GM12878 (cell line): ENCODE results near the gene FKBP15. TPM values are rescaled to one million over a fixed set of nuclear protein-coding genes. Genes with fewer than 3 reads are reported as not detected.

Source experiments
- CBX3 ChIP-seq: fragments of 200-600 bp; sonication (generic); IDR thresholded peaks from 2 replicates; pipeline ENCODE4 v1.6.1; 2016; ENCODE audit warnings: low read depth, borderline replicate concordance
- EP300 ChIP-seq, 2 experiments: fragments of 150-350 bp in 1 of 2; IDR thresholded peaks; 2 replicates each; pipeline ENCODE4 v1.6.1; 2011 to 2012; ENCODE audit warnings: low read depth in 2 of 2, low read length in 2 of 2, borderline replicate concordance in 1 of 2, improper control_type of control experiment in 1 of 2, inconsistent platforms in 1 of 2; ENCODE audit not compliant: control insufficient read depth in 1 of 2
- HDGF ChIP-seq: fragments of 450-650 bp; IDR thresholded peaks from 2 replicates; pipeline ENCODE4 v1.6.1; 2016; ENCODE audit warnings: antibody characterized with exemption
- IRF4 ChIP-seq: IDR thresholded peaks from 2 replicates; pipeline ENCODE4 v1.6.1; 2011; ENCODE audit warnings: low read depth, low read length
- MYB ChIP-seq: fragments of 150-350 bp; IDR thresholded peaks from 2 replicates; pipeline ENCODE4 v1.6.1; 2014; ENCODE audit warnings: mild to moderate bottlenecking, low read depth, low read length, borderline replicate concordance
- MYC ChIP-seq: IDR thresholded peaks from 2 replicates; pipeline ENCODE4 v1.6.1; 2011; ENCODE audit warnings: mild to moderate bottlenecking, low read length, moderate library complexity, inconsistent platforms; ENCODE audit not compliant: insufficient read depth, insufficient replicate concordance, insufficient read length, severe bottlenecking
- PML ChIP-seq: IDR thresholded peaks from 2 replicates; pipeline ENCODE4 v1.6.1; 2012; ENCODE audit warnings: low read length, inconsistent platforms
- ZBED1 ChIP-seq: IDR thresholded peaks from 2 replicates; pipeline ENCODE4 v1.6.1; 2016; ENCODE audit warnings: borderline replicate concordance
- polyA plus RNA-seq, 11 experiments: library from polyadenylated mRNA; depleted of rRNA in 4 of 11; unstranded in 6 of 11; stranded (reverse) in 5 of 11; fragments of >200 nt; fragmentation: Nextera tagmentation in 4 of 11; fragmentation: Illumina TruSeq in 1 of 11; extraction: Ambion mirVana in 4 of 11; extraction: Trizol in 1 of 11; gene quantifications; 1 replicate in 1 of 11; 2 replicates in 10 of 11; pipeline versions ENCODE4 v1.2.1 to v1.2.3, GENCODE V29; 2011 to 2016; ENCODE audit warnings: inconsistent platforms in 2 of 11, missing spikeins in 2 of 11, low read depth in 1 of 11
- total RNA-seq, 4 experiments: library from RNA; depleted of rRNA in 3 of 4; stranded (reverse); fragments of >200 nt in 3 of 4; fragmentation: Illumina TruSeq in 1 of 4; extraction: Trizol in 1 of 4; gene quantifications; 2 replicates each; pipeline versions ENCODE4 v1.2.1 to v1.2.3, GENCODE V29; 2013 to 2021
- TF ChIP-seq, protein P1 (sequence below), 3 experiments: IDR thresholded peaks in 2 of 3; conservative IDR thresholded peaks in 1 of 3; 2 replicates each; pipeline ENCODE4 v1.5.1; 2011; ENCODE audit warnings: low read depth in 3 of 3, low read length in 3 of 3, mild to moderate bottlenecking in 3 of 3, control low read depth in 2 of 3, moderate library complexity in 2 of 3, inconsistent platforms in 1 of 3, mixed read lengths in 1 of 3; ENCODE audit not compliant: control insufficient read depth in 2 of 3, insufficient read depth in 1 of 3; ENCODE audit errors: extremely low read depth in 1 of 3
- TF ChIP-seq, protein P2 (sequence below): IDR thresholded peaks from 2 replicates; pipeline ENCODE4 v1.6.1; 2011; ENCODE audit warnings: low read depth, mild to moderate bottlenecking, low read length, moderate library complexity, borderline replicate concordance; ENCODE audit errors: extremely low read depth
- TF ChIP-seq, protein P3 (sequence below): IDR thresholded peaks from 2 replicates; pipeline ENCODE4 v1.6.1; 2012; ENCODE audit warnings: low read depth, low read length, improper control_type of control experiment
- TF ChIP-seq, protein P4 (sequence below): fragments of 450-650 bp; IDR thresholded peaks from 2 replicates; pipeline ENCODE4 v1.6.1; 2017; ENCODE audit warnings: borderline replicate concordance
- TF ChIP-seq, protein P5 (sequence below): IDR thresholded peaks from 2 replicates; pipeline ENCODE4 v1.6.1; 2012; ENCODE audit warnings: improper control_type of control experiment, low read depth, low read length; ENCODE audit not compliant: insufficient replicate concordance
- TF ChIP-seq, protein P6 (sequence below): fragments of 150-350 bp; IDR thresholded peaks from 2 replicates; pipeline ENCODE4 v1.6.1; 2014; ENCODE audit warnings: mild to moderate bottlenecking, low read depth, low read length
- TF ChIP-seq, protein P7 (sequence below): fragments of 450-650 bp; IDR thresholded peaks from 2 replicates; pipeline ENCODE4 v1.6.1; 2017; ENCODE audit warnings: mild to moderate bottlenecking, low read depth, inconsistent platforms; ENCODE audit not compliant: poor library complexity, severe bottlenecking

FKBP15 gene
- total and polyA plus RNA-seq, 10 of the 15 experiments (the other 5 are each of a cell fraction or from before 2014, with no cell fraction given) = 5.0 to 53.4 (median 21.2) TPM

DNA sequence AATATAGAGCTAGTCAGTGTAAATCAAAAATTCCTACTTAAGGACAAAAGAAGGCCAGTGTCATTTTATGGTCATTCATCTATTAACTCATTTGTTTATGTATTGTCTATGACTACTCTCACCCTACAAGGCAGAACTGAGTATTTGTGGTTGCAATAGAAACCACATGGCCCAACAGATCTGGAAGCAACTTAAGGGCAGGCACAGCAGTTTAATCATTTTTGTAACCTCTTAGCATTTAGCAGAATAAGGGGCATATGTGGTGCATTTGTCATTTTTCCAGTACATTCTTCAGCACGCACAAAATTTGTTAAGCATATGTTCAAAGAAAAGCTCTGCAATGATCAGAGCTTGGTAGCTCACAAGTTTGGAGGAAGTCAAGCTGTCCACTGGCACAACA lies 1.1 kb downstream of the FKBP15 start (continued):
- TF ChIP-seq, protein P1, sequence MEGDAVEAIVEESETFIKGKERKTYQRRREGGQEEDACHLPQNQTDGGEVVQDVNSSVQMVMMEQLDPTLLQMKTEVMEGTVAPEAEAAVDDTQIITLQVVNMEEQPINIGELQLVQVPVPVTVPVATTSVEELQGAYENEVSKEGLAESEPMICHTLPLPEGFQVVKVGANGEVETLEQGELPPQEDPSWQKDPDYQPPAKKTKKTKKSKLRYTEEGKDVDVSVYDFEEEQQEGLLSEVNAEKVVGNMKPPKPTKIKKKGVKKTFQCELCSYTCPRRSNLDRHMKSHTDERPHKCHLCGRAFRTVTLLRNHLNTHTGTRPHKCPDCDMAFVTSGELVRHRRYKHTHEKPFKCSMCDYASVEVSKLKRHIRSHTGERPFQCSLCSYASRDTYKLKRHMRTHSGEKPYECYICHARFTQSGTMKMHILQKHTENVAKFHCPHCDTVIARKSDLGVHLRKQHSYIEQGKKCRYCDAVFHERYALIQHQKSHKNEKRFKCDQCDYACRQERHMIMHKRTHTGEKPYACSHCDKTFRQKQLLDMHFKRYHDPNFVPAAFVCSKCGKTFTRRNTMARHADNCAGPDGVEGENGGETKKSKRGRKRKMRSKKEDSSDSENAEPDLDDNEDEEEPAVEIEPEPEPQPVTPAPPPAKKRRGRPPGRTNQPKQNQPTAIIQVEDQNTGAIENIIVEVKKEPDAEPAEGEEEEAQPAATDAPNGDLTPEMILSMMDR (IDR thresholded peaks at IDR 0.05 in 2 of 3, conservative IDR thresholded peaks at IDR 0.05 in 1 of 3; ENCODE audit: control insufficient read depth in 2 of 3, extremely low read depth in 1 of 3, insufficient read depth in 1 of 3, low read depth in 3 of 3, low read length in 3 of 3) = no peak
- TF ChIP-seq, protein P2, sequence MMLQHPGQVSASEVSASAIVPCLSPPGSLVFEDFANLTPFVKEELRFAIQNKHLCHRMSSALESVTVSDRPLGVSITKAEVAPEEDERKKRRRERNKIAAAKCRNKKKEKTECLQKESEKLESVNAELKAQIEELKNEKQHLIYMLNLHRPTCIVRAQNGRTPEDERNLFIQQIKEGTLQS = no peak
- no peak for TF ChIP-seq MYC
- no peak for TF ChIP-seq MYB
- TF ChIP-seq, protein P3, sequence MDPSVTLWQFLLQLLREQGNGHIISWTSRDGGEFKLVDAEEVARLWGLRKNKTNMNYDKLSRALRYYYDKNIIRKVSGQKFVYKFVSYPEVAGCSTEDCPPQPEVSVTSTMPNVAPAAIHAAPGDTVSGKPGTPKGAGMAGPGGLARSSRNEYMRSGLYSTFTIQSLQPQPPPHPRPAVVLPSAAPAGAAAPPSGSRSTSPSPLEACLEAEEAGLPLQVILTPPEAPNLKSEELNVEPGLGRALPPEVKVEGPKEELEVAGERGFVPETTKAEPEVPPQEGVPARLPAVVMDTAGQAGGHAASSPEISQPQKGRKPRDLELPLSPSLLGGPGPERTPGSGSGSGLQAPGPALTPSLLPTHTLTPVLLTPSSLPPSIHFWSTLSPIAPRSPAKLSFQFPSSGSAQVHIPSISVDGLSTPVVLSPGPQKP = no peak
- TF ChIP-seq, protein P4, sequence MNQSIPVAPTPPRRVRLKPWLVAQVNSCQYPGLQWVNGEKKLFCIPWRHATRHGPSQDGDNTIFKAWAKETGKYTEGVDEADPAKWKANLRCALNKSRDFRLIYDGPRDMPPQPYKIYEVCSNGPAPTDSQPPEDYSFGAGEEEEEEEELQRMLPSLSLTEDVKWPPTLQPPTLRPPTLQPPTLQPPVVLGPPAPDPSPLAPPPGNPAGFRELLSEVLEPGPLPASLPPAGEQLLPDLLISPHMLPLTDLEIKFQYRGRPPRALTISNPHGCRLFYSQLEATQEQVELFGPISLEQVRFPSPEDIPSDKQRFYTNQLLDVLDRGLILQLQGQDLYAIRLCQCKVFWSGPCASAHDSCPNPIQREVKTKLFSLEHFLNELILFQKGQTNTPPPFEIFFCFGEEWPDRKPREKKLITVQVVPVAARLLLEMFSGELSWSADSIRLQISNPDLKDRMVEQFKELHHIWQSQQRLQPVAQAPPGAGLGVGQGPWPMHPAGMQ = no peak
- TF ChIP-seq CBX3 = no peak
- TF ChIP-seq ZBED1 = no peak
- peak; percentile 44 to 61; a peak in 2 of 4 replicates for TF ChIP-seq EP300 (IDR thresholded peaks at IDR 0.05; ENCODE audit: borderline replicate concordance in 1 of 2, control insufficient read depth in 1 of 2, low read depth in 2 of 2, low read length in 2 of 2)
- TF ChIP-seq, protein P5, sequence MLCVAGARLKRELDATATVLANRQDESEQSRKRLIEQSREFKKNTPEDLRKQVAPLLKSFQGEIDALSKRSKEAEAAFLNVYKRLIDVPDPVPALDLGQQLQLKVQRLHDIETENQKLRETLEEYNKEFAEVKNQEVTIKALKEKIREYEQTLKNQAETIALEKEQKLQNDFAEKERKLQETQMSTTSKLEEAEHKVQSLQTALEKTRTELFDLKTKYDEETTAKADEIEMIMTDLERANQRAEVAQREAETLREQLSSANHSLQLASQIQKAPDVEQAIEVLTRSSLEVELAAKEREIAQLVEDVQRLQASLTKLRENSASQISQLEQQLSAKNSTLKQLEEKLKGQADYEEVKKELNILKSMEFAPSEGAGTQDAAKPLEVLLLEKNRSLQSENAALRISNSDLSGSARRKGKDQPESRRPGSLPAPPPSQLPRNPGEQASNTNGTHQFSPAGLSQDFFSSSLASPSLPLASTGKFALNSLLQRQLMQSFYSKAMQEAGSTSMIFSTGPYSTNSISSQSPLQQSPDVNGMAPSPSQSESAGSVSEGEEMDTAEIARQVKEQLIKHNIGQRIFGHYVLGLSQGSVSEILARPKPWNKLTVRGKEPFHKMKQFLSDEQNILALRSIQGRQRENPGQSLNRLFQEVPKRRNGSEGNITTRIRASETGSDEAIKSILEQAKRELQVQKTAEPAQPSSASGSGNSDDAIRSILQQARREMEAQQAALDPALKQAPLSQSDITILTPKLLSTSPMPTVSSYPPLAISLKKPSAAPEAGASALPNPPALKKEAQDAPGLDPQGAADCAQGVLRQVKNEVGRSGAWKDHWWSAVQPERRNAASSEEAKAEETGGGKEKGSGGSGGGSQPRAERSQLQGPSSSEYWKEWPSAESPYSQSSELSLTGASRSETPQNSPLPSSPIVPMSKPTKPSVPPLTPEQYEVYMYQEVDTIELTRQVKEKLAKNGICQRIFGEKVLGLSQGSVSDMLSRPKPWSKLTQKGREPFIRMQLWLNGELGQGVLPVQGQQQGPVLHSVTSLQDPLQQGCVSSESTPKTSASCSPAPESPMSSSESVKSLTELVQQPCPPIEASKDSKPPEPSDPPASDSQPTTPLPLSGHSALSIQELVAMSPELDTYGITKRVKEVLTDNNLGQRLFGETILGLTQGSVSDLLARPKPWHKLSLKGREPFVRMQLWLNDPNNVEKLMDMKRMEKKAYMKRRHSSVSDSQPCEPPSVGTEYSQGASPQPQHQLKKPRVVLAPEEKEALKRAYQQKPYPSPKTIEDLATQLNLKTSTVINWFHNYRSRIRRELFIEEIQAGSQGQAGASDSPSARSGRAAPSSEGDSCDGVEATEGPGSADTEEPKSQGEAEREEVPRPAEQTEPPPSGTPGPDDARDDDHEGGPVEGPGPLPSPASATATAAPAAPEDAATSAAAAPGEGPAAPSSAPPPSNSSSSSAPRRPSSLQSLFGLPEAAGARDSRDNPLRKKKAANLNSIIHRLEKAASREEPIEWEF = no peak
- TF ChIP-seq PML = no peak
- TF ChIP-seq, protein P6, sequence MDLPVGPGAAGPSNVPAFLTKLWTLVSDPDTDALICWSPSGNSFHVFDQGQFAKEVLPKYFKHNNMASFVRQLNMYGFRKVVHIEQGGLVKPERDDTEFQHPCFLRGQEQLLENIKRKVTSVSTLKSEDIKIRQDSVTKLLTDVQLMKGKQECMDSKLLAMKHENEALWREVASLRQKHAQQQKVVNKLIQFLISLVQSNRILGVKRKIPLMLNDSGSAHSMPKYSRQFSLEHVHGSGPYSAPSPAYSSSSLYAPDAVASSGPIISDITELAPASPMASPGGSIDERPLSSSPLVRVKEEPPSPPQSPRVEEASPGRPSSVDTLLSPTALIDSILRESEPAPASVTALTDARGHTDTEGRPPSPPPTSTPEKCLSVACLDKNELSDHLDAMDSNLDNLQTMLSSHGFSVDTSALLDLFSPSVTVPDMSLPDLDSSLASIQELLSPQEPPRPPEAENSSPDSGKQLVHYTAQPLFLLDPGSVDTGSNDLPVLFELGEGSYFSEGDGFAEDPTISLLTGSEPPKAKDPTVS = no peak
- peak; percentile 63; the same call in 1 of the 2 replicates for TF ChIP-seq IRF4
- TF ChIP-seq, protein P7, sequence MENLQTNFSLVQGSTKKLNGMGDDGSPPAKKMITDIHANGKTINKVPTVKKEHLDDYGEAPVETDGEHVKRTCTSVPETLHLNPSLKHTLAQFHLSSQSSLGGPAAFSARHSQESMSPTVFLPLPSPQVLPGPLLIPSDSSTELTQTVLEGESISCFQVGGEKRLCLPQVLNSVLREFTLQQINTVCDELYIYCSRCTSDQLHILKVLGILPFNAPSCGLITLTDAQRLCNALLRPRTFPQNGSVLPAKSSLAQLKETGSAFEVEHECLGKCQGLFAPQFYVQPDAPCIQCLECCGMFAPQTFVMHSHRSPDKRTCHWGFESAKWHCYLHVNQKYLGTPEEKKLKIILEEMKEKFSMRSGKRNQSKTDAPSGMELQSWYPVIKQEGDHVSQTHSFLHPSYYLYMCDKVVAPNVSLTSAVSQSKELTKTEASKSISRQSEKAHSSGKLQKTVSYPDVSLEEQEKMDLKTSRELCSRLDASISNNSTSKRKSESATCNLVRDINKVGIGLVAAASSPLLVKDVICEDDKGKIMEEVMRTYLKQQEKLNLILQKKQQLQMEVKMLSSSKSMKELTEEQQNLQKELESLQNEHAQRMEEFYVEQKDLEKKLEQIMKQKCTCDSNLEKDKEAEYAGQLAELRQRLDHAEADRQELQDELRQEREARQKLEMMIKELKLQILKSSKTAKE = peak; percentile 64
- no peak for TF ChIP-seq HDGF
